ENCODE data around the gene NOC4L.

DNA sequence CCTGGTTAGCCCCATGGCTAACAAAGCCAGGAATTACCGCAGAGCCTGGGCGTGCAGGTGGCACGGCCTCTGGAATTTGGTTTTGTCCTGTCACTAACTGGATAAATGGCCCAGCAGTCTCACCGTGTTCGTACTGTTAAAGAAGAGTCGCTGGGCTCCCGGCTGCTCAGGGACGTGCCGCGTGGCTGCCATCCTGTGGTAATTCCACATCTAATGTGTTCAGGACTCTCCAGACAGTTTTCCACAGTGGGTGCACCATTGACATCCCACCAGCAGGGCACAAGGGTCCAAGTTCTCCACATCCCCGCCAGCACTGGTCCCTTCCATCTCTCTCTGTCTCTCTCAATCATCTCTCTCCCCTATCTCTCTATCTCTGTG, 19.6 kb downstream of the NOC4L start:
- TF ChIP-seq POLR2A (IDR thresholded peaks at IDR 0.05) (no peak), POLR2AphosphoS5 (IDR thresholded peaks at IDR 0.05) (no peak), EP300 (IDR thresholded peaks at IDR 0.05) (no peak)
- TF ChIP-seq, protein P1, sequence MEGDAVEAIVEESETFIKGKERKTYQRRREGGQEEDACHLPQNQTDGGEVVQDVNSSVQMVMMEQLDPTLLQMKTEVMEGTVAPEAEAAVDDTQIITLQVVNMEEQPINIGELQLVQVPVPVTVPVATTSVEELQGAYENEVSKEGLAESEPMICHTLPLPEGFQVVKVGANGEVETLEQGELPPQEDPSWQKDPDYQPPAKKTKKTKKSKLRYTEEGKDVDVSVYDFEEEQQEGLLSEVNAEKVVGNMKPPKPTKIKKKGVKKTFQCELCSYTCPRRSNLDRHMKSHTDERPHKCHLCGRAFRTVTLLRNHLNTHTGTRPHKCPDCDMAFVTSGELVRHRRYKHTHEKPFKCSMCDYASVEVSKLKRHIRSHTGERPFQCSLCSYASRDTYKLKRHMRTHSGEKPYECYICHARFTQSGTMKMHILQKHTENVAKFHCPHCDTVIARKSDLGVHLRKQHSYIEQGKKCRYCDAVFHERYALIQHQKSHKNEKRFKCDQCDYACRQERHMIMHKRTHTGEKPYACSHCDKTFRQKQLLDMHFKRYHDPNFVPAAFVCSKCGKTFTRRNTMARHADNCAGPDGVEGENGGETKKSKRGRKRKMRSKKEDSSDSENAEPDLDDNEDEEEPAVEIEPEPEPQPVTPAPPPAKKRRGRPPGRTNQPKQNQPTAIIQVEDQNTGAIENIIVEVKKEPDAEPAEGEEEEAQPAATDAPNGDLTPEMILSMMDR (IDR thresholded peaks at IDR 0.05) = peak in 1 of 4 experiments; percentile 10
